ENCODE results near the gene TSSK2.

TSSK2 gene

DNA sequence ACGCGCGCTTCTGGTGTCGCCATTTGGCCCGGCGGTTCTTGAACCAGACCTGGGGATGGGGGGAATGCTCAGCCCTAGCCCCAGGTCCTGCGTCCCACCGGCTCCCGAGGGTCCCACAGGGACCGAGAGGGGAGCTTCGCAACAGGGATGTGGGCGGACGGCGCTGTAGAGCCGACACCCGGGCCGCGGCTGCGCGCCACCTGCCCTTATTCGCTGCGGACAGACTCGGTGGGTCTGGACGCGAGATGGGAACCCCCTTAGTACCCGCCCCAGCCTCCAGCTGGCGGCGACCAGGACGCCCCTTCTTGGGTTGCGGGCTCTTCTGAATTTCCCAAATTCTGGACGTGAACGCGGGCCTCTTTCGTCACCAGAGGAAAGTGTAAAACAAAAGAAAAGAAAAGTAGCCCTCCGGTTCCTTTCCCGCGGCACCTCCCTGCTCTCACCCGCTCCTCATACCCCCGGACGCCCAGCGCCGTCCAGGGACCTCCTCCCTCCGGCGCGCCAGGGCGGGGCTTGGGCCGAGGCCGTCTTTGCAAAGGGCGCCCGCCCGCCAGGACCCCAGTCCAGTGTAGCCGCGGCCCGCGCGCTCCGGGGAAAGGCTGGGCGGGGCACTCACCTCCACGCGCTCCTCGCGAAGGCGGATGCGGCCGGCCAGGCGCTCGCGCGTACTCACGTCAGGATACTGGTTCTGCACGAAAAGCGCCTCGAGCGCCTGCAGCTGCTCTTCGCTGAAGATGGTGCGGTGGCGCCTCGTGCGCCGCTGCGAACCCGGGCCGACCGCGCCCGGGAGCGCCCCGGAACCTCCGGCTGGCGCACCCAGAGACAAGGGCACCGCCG lies 18.2 kb downstream of the TSSK2 start:
- H3K9me3 ChIP-seq (ENCODE audit: control insufficient read depth, insufficient read depth, low read depth, low read length) = no peaks in the 10 kb centered on the region
- H3K4me3 ChIP-seq (ENCODE audit: low read depth, low read length) = peak overlapping the region; percentile 7; the same call in 1 of the 2 replicates
- TF ChIP-seq, protein P1, sequence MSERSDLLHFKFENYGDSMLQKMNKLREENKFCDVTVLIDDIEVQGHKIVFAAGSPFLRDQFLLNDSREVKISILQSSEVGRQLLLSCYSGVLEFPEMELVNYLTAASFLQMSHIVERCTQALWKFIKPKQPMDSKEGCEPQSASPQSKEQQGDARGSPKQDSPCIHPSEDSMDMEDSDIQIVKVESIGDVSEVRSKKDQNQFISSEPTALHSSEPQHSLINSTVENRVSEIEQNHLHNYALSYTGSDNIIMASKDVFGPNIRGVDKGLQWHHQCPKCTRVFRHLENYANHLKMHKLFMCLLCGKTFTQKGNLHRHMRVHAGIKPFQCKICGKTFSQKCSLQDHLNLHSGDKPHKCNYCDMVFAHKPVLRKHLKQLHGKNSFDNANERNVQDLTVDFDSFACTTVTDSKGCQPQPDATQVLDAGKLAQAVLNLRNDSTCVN (tag by site-specific recombination; optimal IDR thresholded peaks at IDR 0.05) = peak; percentile 75
- TF ChIP-seq, protein P2, sequence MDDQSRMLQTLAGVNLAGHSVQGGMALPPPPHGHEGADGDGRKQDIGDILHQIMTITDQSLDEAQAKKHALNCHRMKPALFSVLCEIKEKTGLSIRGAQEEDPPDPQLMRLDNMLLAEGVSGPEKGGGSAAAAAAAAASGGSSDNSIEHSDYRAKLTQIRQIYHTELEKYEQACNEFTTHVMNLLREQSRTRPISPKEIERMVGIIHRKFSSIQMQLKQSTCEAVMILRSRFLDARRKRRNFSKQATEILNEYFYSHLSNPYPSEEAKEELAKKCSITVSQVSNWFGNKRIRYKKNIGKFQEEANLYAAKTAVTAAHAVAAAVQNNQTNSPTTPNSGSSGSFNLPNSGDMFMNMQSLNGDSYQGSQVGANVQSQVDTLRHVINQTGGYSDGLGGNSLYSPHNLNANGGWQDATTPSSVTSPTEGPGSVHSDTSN (CRISPR knock-in tag; IDR thresholded peaks at IDR 0.05) = peak; percentile 55; the same call in 1 of the 2 replicates
- TF ChIP-seq, protein P3, sequence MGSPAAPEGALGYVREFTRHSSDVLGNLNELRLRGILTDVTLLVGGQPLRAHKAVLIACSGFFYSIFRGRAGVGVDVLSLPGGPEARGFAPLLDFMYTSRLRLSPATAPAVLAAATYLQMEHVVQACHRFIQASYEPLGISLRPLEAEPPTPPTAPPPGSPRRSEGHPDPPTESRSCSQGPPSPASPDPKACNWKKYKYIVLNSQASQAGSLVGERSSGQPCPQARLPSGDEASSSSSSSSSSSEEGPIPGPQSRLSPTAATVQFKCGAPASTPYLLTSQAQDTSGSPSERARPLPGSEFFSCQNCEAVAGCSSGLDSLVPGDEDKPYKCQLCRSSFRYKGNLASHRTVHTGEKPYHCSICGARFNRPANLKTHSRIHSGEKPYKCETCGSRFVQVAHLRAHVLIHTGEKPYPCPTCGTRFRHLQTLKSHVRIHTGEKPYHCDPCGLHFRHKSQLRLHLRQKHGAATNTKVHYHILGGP (tag by site-specific recombination; IDR thresholded peaks at IDR 0.05) = no peak
- TF ChIP-seq PRDM1 (tag by site-specific recombination; IDR thresholded peaks at IDR 0.05) (no peak), ZNF394 (tag by site-specific recombination; IDR thresholded peaks at IDR 0.05; ENCODE audit: borderline replicate concordance) (no peak), ZNF341 (tag by site-specific recombination; IDR thresholded peaks at IDR 0.05; ENCODE audit: low read depth) (0 out of 2 replicates have a peak, but pooled peaks have one; percentile 18), ZNF664 (tag by site-specific recombination; IDR thresholded peaks at IDR 0.05) (no peak), ZBTB8A (tag by site-specific recombination; IDR thresholded peaks at IDR 0.05) (peak; percentile 58), SP2 (tag by site-specific recombination; IDR thresholded peaks at IDR 0.05) (peak; percentile 49), KLF1 (tag by site-specific recombination; IDR thresholded peaks at IDR 0.05) (peak; percentile 43; the same call in 1 of the 2 replicates), ZNF623 (tag by site-specific recombination; IDR thresholded peaks at IDR 0.05) (no peak), ZBTB20 (tag by site-specific recombination; IDR thresholded peaks at IDR 0.05) (peak; percentile 34; the same call in 1 of the 2 replicates), ZNF335 (tag by site-specific recombination; conservative IDR thresholded peaks at IDR 0.05) (peak; percentile 50)
- TF ChIP-seq, protein P4, sequence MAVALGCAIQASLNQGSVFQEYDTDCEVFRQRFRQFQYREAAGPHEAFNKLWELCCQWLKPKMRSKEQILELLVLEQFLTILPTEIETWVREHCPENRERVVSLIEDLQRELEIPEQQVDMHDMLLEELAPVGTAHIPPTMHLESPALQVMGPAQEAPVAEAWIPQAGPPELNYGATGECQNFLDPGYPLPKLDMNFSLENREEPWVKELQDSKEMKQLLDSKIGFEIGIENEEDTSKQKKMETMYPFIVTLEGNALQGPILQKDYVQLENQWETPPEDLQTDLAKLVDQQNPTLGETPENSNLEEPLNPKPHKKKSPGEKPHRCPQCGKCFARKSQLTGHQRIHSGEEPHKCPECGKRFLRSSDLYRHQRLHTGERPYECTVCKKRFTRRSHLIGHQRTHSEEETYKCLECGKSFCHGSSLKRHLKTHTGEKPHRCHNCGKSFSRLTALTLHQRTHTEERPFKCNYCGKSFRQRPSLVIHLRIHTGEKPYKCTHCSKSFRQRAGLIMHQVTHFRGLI (tag by site-specific recombination; IDR thresholded peaks at IDR 0.05) = no peak
- no peaks in the 10 kb centered on the region for H3K4me1 ChIP-seq (ENCODE audit: control insufficient read depth, insufficient read depth, low read length)
- no peaks in the 10 kb centered on the region for H3K36me3 ChIP-seq (ENCODE audit: control insufficient read depth in 2 of 2, insufficient read depth in 1 of 2, low read length in 2 of 2)
- no peak overlapping the region for H3K27ac ChIP-seq (ENCODE audit: extremely low read depth, low read depth, low read length)
- ChIA-PET CTCF (interaction anchor here (0.7 to 0.9 kb wide), 2 partner anchors 21 to 30 kb away, joined by 3 to 4 read pairs; partner anchors contain the start of gene SLC25A1), POLR2A (interaction anchor here (1.0 kb wide), 1 partner anchor 29 kb away, joined by 5 read pairs; the partner anchor contains the start of gene SLC25A1)

DNA sequence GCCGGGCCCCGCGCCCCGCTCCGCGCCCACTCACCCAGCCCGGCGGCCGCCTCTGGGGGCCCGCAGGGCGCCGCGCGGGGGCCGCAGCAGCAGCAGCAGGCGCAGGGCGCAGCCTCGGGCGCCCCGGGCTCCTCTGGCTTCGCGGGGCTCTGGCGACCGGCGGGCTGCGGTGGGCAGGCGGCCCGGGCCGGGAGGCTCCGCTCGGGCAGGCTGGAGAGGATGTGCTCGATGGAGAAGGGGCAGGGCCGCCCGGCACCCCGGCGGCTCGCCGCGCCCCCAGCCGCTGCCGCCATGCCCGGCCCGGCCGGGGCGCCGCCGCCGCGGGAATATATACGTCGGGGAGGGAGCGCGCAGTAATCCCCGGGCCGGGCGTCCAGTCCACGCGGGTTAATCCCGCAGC lies 18.9 kb downstream of the TSSK2 start, which contains the start of gene GSC2:
GSC2 (minus strand) TSS at position 302 of the 400 bp plus-strand sequence; CDS start at position 293, 9 bp downstream.
- Histone ChIP-seq H3K27ac (ENCODE audit: extremely low read depth, low read depth, low read length) (no peak within 1 kb of the TSS), H3K9me3 (ENCODE audit: control insufficient read depth, insufficient read depth, low read depth, low read length) (no peaks in the 10 kb centered on the region), H3K4me3 (ENCODE audit: low read depth, low read length) (peak within 1 kb of the TSS; percentile 7; the same call in 1 of the 2 replicates), H3K4me1 (ENCODE audit: control insufficient read depth, insufficient read depth, low read length) (no peaks in the 10 kb centered on the region), H3K36me3 (ENCODE audit: control insufficient read depth in 2 of 2, insufficient read depth in 1 of 2, low read length in 2 of 2) (no peaks in the 10 kb centered on the region)
- ChIA-PET POLR2A (no interaction called here), CTCF (no interaction called here)
- TF ChIP-seq, protein P5, sequence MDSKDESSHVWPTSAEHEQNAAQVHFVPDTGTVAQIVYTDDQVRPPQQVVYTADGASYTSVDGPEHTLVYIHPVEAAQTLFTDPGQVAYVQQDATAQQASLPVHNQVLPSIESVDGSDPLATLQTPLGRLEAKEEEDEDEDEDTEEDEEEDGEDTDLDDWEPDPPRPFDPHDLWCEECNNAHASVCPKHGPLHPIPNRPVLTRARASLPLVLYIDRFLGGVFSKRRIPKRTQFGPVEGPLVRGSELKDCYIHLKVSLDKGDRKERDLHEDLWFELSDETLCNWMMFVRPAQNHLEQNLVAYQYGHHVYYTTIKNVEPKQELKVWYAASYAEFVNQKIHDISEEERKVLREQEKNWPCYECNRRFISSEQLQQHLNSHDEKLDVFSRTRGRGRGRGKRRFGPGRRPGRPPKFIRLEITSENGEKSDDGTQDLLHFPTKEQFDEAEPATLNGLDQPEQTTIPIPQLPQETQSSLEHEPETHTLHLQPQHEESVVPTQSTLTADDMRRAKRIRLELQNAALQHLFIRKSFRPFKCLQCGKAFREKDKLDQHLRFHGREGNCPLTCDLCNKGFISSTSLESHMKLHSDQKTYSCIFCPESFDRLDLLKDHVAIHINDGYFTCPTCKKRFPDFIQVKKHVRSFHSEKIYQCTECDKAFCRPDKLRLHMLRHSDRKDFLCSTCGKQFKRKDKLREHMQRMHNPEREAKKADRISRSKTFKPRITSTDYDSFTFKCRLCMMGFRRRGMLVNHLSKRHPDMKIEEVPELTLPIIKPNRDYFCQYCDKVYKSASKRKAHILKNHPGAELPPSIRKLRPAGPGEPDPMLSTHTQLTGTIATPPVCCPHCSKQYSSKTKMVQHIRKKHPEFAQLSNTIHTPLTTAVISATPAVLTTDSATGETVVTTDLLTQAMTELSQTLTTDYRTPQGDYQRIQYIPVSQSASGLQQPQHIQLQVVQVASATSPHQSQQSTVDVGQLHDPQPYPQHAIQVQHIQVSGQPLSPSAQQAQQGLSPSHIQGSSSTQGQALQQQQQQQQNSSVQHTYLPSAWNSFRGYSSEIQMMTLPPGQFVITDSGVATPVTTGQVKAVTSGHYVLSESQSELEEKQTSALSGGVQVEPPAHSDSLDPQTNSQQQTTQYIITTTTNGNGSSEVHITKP (tag by site-specific recombination; IDR thresholded peaks at IDR 0.05) = no peak
- TF ChIP-seq, protein P6, sequence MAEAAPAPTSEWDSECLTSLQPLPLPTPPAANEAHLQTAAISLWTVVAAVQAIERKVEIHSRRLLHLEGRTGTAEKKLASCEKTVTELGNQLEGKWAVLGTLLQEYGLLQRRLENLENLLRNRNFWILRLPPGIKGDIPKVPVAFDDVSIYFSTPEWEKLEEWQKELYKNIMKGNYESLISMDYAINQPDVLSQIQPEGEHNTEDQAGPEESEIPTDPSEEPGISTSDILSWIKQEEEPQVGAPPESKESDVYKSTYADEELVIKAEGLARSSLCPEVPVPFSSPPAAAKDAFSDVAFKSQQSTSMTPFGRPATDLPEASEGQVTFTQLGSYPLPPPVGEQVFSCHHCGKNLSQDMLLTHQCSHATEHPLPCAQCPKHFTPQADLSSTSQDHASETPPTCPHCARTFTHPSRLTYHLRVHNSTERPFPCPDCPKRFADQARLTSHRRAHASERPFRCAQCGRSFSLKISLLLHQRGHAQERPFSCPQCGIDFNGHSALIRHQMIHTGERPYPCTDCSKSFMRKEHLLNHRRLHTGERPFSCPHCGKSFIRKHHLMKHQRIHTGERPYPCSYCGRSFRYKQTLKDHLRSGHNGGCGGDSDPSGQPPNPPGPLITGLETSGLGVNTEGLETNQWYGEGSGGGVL (tag by site-specific recombination; IDR thresholded peaks at IDR 0.05) = no peak
- TF ChIP-seq ZNF777 (tag by site-specific recombination; IDR thresholded peaks at IDR 0.05; ENCODE audit: borderline replicate concordance) = no peak
- no peak for TF ChIP-seq SP2 (tag by site-specific recombination; IDR thresholded peaks at IDR 0.05)
- TF ChIP-seq ZBTB48 (tag by site-specific recombination; IDR thresholded peaks at IDR 0.05) = no peak
- no peak for TF ChIP-seq ZNF155 (tag by site-specific recombination; IDR thresholded peaks at IDR 0.05)
